Measurements from ENCODE around the gene OR2T5.
"Not testable (repeated sequence)": the region's sequence is repeated elsewhere in the genome, so short reads cannot be mapped to it uniquely, and the experiment has no call there.

OR2T5 gene

DNA sequence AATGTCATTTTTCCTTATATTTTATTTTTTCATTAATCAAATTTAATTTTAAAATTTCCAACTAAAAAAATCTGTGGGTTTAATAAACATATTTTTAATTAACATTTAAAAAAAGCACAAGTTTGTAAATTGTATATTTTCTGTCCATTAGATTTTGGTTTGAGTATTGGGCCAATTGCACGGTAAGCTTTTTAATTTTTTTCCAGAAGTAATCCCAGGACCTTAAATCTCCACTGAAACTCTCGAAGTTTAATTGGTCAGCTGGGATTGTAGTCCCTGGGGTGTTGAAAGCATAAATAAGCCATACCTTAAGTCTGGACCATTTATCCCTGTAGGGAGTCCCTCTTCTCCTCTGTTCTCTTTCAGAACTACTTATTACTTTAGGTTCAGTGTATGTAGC lies 19.4 kb downstream of the OR2T5 start, which contains the start of gene OR2G6:
OR2G6 (plus strand) TSS at position 301 of the 400 bp plus-strand sequence. CDS start 13,574 bp downstream, outside the sequence.
- DNase-seq (ENCODE audit: low read depth): not testable (repeated sequence)

DNA sequence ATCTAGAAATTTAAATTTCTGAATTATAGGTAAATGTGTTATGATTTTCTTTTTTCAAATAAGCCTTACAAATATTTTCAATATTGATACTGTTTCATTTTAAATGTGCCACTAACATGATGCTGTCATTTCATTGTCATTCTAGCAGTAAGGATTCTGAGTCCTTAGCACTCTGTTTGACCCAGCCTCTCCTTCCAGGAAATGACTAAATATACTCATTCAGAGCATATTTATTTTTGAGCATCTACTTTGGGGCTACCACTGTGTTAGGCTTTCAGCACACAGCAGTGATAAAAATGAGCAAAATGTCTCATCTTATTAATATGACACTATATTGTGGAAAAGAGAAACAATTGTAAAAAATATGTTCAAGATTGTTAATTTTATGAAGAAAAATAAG lies 21.8 kb downstream of the OR2T5 start:
- not testable (repeated sequence) for DNase-seq (ENCODE audit: low read depth)

DNA sequence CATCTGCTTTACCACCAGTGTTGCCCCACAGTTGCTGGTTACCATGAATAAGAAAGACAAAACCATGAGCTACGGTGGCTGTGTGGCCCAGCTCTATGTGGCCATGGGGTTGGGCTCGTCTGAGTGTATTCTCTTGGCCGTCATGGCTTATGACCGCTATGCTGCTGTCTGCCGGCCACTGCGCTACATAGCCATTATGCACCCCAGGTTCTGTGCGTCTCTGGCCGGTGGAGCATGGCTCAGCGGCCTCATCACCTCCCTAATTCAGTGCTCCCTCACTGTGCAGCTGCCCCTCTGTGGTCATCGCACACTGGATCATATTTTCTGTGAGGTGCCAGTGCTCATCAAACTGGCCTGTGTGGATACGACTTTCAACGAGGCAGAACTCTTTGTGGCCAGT lies 33.5 kb downstream of the OR2T5 start:
- DNase-seq (ENCODE audit: low read depth): no peak

DNA sequence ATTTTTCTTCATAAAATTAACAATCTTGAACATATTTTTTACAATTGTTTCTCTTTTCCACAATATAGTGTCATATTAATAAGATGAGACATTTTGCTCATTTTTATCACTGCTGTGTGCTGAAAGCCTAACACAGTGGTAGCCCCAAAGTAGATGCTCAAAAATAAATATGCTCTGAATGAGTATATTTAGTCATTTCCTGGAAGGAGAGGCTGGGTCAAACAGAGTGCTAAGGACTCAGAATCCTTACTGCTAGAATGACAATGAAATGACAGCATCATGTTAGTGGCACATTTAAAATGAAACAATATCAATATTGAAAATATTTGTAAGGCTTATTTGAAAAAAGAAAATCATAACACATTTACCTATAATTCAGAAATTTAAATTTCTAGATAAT lies 49.1 kb downstream of the OR2T5 start:
- DNase-seq (ENCODE audit: low read depth): not testable (repeated sequence)
